Activated CD4-positive, alpha-beta memory T cell treated with anti-CD3 and anti-CD28 coated beads for 36 hours (primary cell): ENCODE data around the gene DCLK1. TPM values are rescaled to one million over a fixed set of nuclear protein-coding genes. Genes with fewer than 3 reads are reported as not detected.

ENCODE experiments used
- CTCF ChIA-PET: fragments of 350-600 bp; sonication (Branson Sonifier 250); formaldehyde crosslinking; loops from one replicate; lab custom pipeline; 2021; ENCODE audit warnings: antibody characterized with exemption, inconsistent platforms; lab: Charles Lee
- POLR2A ChIA-PET: fragments of 350-600 bp; sonication (Branson Sonifier 250); formaldehyde crosslinking; loops from one replicate; lab custom pipeline; 2021; ENCODE audit warnings: antibody characterized with exemption; lab: Charles Lee
- DNase-seq: peaks from one replicate; pipeline ENCODE4 v3.0.0-alpha.2; 2020
- H3K27ac Mint-ChIP-seq: one replicate; pipeline ENCODE4 v1.8.0; 2021; ENCODE audit warnings: mixed read lengths
- H3K27me3 Mint-ChIP-seq: one replicate; pipeline ENCODE4 v1.8.0; 2021; ENCODE audit warnings: mixed read lengths
- H3K36me3 Mint-ChIP-seq: one replicate; pipeline ENCODE4 v1.8.0; 2021; ENCODE audit warnings: mixed read lengths
- H3K4me1 Mint-ChIP-seq: one replicate; pipeline ENCODE4 v1.8.0; 2021; ENCODE audit warnings: low read depth, mixed read lengths
- H3K4me3 Mint-ChIP-seq: one replicate; pipeline ENCODE4 v1.8.0; 2021; ENCODE audit warnings: mild to moderate bottlenecking, mixed read lengths
- H3K9me3 Mint-ChIP-seq: one replicate; pipeline ENCODE4 v1.8.0; 2021; ENCODE audit warnings: mixed read lengths
- intact Hi-C: fragments of 100-400 bp; cut with micrococcal nuclease; formaldehyde crosslinking; loops from one replicate; pipeline ENCODE4 v1.15.1; 2023
- total RNA-seq, 2 experiments: library from RNA; stranded (reverse); gene quantifications; one replicate each; pipeline ENCODE4 v1.2.3, GENCODE V29; 2021

DCLK1 gene
- total RNA-seq, 2 experiments from 2014 or later, result not detected

DNA sequence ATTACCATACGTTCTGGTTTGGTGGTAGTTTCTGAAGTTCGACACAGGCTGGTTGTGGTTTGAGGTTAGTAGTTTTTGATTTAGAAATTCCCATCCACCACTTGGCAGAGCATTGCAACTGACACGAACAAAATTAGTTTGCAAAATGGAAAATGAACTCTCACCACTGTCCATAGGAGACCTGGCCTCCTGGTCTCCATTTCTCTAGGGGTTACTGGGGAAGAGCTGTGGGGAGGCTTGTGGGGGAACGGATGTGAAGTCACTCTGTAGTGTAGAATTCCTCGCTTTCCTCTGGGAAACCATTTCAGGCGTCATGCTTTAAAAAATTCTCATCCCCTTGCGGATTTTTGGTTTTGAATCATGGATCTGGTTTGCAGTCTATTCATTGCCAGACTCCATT lies 333.2 kb downstream of the DCLK1 start:
- intact Hi-C loops, result no loop called here
- no peaks in the 10 kb centered on the region for H3K27me3 Mint-ChIP-seq
- H3K4me1 Mint-ChIP-seq, result no peaks in the 10 kb centered on the region
- CTCF ChIA-PET, result no interaction called here
- POLR2A ChIA-PET, result no interaction called here
- DNase-seq, result no peak
- H3K27ac Mint-ChIP-seq, result no peak overlapping the region
- no peaks in the 10 kb centered on the region for H3K36me3 Mint-ChIP-seq
- no peaks in the 10 kb centered on the region for H3K9me3 Mint-ChIP-seq
- H3K4me3 Mint-ChIP-seq, result no peak overlapping the region

DNA sequence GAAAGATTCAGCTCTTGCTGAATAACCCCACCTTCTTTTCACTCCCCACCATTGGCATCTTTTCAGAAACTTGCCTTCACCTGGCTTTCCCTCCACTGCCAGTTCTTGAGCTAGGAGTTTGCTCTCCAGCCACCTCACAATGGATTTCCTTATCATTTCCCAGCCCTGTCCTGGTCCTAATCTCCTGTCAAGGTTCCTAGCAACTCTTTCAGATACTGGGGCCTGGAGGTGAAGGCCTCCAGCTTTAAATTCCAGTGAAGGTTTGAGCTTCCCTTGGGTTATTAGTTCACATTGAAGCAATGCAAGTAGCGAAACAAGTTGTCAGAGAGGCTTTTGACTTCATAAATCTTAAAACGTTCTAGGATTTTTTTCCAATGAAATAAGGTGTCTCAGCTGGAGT lies 333.9 kb downstream of the DCLK1 start:
- H3K27ac Mint-ChIP-seq, result no peak overlapping the region
- H3K9me3 Mint-ChIP-seq, result no peaks in the 10 kb centered on the region
- ChIA-PET POLR2A (no interaction called here), CTCF (no interaction called here)
- no peaks in the 10 kb centered on the region for H3K27me3 Mint-ChIP-seq
- no peak overlapping the region for H3K4me3 Mint-ChIP-seq
- DNase-seq, result no peak
- no peaks in the 10 kb centered on the region for H3K36me3 Mint-ChIP-seq
- intact Hi-C loops, result no loop called here
- no peaks in the 10 kb centered on the region for H3K4me1 Mint-ChIP-seq

DNA sequence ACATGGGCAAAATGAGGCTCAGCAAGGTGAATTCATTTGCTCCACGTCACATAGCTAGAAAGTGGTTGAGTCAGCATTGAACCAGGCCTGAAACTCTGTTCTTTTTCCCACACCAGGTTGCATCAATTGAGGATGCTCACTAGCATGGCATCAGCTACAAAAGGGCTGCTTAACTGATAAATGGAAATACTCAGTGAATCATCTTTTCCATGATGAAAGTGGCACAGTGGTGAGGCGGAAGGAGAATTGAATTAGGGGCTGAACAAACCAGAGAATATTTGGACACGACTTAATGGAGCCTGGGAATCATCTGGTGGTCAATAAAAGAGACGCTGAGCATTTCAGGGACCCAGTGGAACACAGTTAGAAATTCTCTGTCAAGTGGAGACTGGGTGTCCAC lies 334.6 kb downstream of the DCLK1 start:
- intact Hi-C loops, result no loop called here
- POLR2A ChIA-PET, result no interaction called here
- Mint-ChIP-seq H3K4me3 (no peak overlapping the region), H3K27me3 (no peaks in the 10 kb centered on the region), H3K4me1 (no peaks in the 10 kb centered on the region), H3K36me3 (no peaks in the 10 kb centered on the region), H3K27ac (no peak overlapping the region), H3K9me3 (no peaks in the 10 kb centered on the region)
- CTCF ChIA-PET, result no interaction called here
- DNase-seq, result no peak

DNA sequence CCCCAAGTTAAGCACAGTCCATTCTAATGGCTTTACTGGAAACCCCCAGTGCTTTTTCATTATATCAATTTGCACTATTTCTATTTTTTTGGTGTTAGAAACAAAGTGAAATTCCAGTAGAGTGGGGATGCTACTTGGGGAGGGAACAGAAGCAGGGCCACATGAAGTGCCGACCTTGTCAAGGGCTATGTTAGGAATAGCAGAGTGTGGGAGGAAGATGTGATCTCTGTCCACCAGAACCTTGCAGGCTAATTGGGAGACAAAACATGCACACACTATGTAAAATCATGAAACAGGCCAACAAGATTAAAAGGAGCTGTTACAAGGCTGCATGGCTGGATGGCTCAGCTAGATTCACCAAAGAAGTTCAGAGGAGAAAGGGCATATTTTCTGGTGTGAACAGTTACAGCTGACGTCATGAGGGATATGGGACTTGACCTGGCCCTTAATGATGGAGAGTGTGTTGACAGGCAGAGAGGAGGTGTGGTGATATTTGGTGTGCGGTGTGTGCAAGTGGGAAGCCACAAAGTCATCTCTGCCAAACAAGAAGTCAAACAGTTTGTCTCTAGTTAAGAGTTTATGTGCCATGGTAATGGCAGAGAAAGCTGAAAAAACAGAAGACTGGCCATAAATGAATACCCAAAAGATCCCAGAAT lies 336.3 kb downstream of the DCLK1 start:
- no peak overlapping the region for H3K4me3 Mint-ChIP-seq
- POLR2A ChIA-PET, result no interaction called here
- H3K4me1 Mint-ChIP-seq, result no peaks in the 10 kb centered on the region
- H3K27ac Mint-ChIP-seq, result no peak overlapping the region
- no peaks in the 10 kb centered on the region for H3K27me3 Mint-ChIP-seq
- intact Hi-C loops, result no loop called here
- H3K36me3 Mint-ChIP-seq, result no peaks in the 10 kb centered on the region
- no peaks in the 10 kb centered on the region for H3K9me3 Mint-ChIP-seq
- CTCF ChIA-PET, result no interaction called here
- no peak for DNase-seq

DNA sequence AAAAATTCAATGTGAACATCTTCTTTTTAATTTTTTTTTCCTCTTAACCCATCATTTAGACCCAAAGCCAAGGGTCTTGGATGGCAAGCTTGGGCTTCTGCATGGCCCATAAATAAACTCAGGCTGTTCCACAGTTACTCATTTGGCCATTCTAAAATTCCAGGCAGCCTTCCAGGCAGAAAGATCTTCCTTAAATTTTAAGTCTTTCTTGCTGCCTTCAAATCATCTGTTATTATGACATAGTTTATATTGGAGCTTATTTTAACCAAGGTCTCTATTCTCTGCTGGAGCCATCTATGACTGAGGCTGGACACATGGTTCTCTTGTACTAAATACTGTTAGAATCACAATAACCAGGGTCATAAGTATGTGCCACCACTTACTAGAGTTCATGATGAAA lies 337.4 kb downstream of the DCLK1 start:
- Mint-ChIP-seq H3K9me3 (no peaks in the 10 kb centered on the region), H3K27ac (no peak overlapping the region), H3K27me3 (no peaks in the 10 kb centered on the region), H3K4me1 (no peaks in the 10 kb centered on the region), H3K36me3 (no peaks in the 10 kb centered on the region), H3K4me3 (no peak overlapping the region)
- ChIA-PET CTCF (no interaction called here), POLR2A (no interaction called here)
- intact Hi-C loops, result no loop called here
- no peak for DNase-seq

DNA sequence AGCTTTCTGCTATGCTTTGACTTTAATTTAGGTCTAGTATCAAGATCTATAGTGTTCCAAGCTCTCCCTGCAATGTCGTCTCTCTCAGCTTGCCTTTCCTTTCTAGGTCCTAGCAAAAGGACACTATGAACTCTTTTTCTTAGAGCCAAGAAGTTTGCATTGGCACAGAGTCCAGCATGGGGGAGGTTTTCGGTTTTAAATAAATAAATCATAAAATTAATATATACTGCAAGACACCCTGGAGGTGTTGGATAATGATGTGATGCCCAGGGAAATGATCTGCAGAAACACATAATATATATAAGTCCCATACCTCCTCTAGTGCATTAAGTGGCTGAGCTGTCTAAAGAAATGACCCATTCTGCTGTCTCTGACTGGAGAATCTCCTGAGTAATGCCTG lies 338.3 kb downstream of the DCLK1 start:
- intact Hi-C loops, result no loop called here
- no peak overlapping the region for H3K4me3 Mint-ChIP-seq
- POLR2A ChIA-PET, result no interaction called here
- DNase-seq, result no peak
- H3K27me3 Mint-ChIP-seq, result no peaks in the 10 kb centered on the region
- no peaks in the 10 kb centered on the region for H3K4me1 Mint-ChIP-seq
- no peak overlapping the region for H3K27ac Mint-ChIP-seq
- CTCF ChIA-PET, result no interaction called here
- H3K9me3 Mint-ChIP-seq, result no peaks in the 10 kb centered on the region
- no peaks in the 10 kb centered on the region for H3K36me3 Mint-ChIP-seq

DNA sequence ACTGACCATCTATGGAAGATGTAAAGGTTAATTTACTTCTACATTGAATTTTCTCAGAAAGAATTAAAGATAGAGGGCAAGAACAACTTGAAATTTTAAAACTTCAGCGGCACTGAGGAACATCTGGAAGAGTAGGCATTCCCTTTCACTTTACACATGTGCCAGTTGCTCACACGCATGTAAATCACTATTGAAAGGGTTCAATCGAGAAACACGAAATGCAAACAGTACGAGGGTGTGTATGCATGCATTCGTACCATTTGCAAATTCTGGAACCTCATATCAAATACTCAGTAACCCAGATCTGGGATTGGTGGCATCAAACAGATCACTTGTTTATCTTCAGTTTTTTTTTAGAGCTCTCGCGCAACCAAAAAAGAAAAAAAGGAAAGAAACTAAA lies 339.2 kb downstream of the DCLK1 start:
- no peaks in the 10 kb centered on the region for H3K4me1 Mint-ChIP-seq
- H3K9me3 Mint-ChIP-seq, result no peaks in the 10 kb centered on the region
- H3K27ac Mint-ChIP-seq, result no peak overlapping the region
- H3K4me3 Mint-ChIP-seq, result no peak overlapping the region
- no peak for DNase-seq
- intact Hi-C loops, result no loop called here
- POLR2A ChIA-PET, result no interaction called here
- H3K36me3 Mint-ChIP-seq, result no peaks in the 10 kb centered on the region
- no peaks in the 10 kb centered on the region for H3K27me3 Mint-ChIP-seq
- CTCF ChIA-PET, result no interaction called here

DNA sequence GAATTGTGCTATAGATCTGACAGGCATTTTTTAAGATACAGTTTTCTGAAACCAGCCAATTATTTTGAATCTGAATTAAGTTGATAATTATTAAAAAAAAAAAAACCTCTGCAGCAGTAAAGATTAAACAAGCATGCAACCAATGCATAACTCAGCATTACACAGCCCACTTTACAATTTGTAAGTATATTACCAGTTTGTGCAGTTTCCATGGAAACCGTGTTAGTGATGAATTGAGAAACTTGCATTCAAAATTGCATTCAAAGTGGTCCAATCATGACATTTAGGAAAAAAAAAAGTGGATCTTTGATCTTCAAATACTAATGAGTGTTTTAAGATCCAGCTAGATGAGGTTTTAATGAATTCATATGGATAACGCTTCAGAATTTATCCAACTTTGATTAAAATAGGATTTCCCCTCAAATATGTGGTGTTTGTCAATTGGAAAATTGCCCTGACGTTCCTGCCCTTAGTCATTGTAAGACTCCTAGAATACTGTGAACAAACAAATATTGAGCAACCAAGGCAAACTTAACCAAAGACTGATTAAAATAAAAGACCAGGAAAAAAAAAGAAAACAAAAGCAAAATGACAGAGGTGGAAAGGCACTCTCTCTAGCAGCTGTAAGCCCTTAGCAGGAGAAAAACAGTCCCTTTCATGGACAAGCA lies 339.9 kb downstream of the DCLK1 start:
- Mint-ChIP-seq H3K9me3 (no peaks in the 10 kb centered on the region), H3K4me3 (no peak overlapping the region), H3K27me3 (no peaks in the 10 kb centered on the region), H3K36me3 (no peaks in the 10 kb centered on the region), H3K27ac (no peak overlapping the region), H3K4me1 (no peaks in the 10 kb centered on the region)
- no peak for DNase-seq
- ChIA-PET POLR2A (no interaction called here), CTCF (no interaction called here)
- intact Hi-C loops, result no loop called here

DNA sequence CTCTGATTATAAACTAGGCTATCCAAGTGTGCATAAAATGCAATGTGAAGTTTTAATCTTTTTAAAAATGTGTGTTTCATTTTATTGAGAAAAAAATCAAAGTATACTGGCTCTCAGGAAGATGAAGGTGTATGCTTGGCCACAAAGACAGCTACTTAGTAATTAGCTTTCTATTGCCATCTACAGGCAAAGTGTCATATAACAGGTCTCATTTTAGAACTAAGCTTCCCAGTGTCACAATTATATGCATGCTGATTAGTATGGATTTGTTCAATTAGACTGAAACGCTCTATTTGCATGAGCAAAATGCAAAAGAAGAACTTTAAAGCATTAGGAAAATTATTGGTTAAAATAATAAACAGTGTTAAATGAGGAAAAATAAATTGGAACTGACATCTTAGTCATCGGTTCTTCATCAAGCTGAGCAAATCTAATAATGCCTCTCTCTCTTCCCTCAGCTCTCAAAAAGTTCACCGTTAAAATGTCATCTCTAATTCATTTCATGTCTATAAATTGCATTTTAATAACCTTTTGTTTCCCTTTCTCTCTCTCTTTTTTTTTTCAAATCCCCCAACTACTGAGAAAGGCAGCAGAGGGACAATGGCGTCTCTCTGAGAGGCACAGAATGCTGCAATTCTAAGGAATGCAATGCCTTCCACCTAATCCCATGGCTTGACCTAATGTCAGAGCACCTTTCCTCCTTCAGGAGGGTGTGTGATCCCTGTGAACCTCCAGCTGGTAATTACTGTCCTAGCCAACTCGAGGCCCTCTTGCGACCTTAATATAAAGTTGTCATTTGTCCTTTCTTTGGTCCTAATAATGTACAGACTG lies 341.6 kb downstream of the DCLK1 start:
- intact Hi-C loops, result no loop called here
- H3K9me3 Mint-ChIP-seq, result no peaks in the 10 kb centered on the region
- no peaks in the 10 kb centered on the region for H3K27me3 Mint-ChIP-seq
- no peak overlapping the region for H3K4me3 Mint-ChIP-seq
- no peak overlapping the region for H3K27ac Mint-ChIP-seq
- CTCF ChIA-PET, result interaction anchor here (1.3 to 2.1 kb wide), 2 partner anchors 14 to 48 kb away, joined by 4 to 5 read pairs; no protein-coding TSS in a partner anchor
- H3K36me3 Mint-ChIP-seq, result no peaks in the 10 kb centered on the region
- POLR2A ChIA-PET, result no interaction called here
- no peaks in the 10 kb centered on the region for H3K4me1 Mint-ChIP-seq
- DNase-seq, result no peak

DNA sequence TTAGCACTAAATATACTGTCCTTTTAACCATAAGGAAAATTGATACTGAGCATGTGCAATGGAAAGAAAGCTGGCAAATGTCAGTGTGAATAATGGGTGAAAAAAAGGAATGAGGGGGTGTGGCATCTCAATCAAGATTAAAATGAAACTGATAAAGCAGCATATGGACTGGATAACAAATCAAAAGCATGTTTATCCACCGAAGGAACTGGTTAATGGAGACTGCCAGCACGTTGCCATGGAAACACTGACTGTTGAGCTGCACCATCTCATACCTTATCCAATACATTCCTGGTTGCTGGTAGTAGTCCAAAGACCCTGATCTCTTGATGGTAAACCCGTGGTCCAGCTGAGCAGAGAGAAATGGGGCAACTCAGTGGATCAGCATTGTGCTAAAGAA lies 343.2 kb downstream of the DCLK1 start:
- ChIA-PET CTCF (interaction anchor here (2.1 kb wide), 1 partner anchor 47 kb away, joined by 4 read pairs; no protein-coding TSS in a partner anchor), POLR2A (no interaction called here)
- H3K27me3 Mint-ChIP-seq, result no peaks in the 10 kb centered on the region
- H3K4me1 Mint-ChIP-seq, result no peaks in the 10 kb centered on the region
- no peaks in the 10 kb centered on the region for H3K9me3 Mint-ChIP-seq
- intact Hi-C loops, result no loop called here
- DNase-seq, result no peak
- H3K36me3 Mint-ChIP-seq, result no peaks in the 10 kb centered on the region
- no peak overlapping the region for H3K27ac Mint-ChIP-seq
- no peak overlapping the region for H3K4me3 Mint-ChIP-seq

DNA sequence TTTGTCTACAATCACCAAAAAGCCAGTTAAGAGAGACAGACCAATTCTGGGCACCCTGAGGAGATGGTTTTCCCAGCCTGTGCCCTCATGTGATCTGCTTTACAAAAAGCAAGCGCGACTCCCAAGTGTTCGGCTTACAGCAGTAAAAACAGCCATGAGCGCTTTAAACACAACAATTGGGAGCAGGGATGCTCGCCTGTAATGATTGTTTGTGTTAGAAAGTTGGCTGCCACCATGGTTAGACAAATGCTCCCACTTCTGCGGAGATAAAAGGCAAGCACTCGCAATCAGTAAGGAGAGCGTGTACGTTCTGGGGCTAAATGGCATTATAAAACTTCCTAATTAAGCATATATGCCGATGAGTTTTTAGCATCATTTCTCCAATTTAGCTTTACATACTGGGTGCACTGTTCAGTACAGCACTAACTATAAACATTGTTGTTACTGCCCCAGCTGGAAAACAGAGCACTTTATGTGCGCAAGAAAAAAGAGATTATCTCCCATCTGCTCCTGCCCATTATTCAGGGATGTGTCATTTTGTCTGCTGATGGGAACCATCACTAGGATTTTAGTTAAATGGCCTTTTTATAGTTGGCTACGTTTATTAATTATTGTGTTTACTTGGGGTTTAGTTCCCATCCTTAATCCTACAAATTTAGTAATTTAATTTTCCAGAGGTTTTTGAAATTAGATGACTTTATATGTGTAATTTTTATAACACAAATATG lies 345.4 kb downstream of the DCLK1 start:
- Mint-ChIP-seq H3K27me3 (no peaks in the 10 kb centered on the region), H3K27ac (no peak overlapping the region), H3K4me3 (no peak overlapping the region), H3K36me3 (no peaks in the 10 kb centered on the region), H3K4me1 (no peaks in the 10 kb centered on the region), H3K9me3 (no peaks in the 10 kb centered on the region)
- intact Hi-C loops, result no loop called here
- POLR2A ChIA-PET, result no interaction called here
- CTCF ChIA-PET, result no interaction called here
- no peak for DNase-seq

DNA sequence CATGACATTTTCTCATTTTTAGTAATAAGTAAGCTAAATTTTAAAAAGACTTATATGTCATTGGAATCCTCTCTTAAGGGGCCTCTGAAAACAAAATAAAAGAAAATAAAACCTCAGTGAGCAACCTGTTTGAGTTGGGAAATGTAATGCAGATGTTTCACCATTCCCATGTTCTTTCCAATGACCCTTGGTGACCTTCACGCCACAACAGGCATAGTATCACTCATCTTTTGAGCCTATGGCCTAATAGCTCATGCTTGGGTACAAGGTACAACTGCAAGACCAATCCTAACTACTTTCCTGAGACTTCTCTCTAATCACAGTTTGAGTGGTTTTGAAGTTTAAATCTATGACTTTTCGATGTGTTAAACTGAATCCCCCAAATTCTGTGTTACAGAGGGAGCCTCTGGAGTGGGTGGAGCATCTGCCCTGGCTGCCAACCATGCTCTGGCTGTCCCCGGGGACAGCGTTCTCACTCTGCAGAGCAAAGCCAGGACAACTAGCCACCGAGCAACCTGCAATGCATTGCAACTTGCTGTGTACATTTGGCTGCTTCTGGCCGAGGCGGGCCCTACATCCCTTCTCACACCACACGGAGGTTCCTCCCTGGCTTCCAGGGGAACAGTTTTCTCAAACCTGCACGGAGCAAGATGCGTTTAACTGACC lies 346.8 kb downstream of the DCLK1 start:
- DNase-seq, result no peak
- Mint-ChIP-seq H3K4me3 (no peak overlapping the region), H3K36me3 (no peaks in the 10 kb centered on the region), H3K9me3 (no peaks in the 10 kb centered on the region), H3K4me1 (no peaks in the 10 kb centered on the region), H3K27me3 (no peaks in the 10 kb centered on the region), H3K27ac (no peak overlapping the region)
- intact Hi-C loops, result no loop called here
- ChIA-PET CTCF (no interaction called here), POLR2A (no interaction called here)
